HG03025 (cell line): ENCODE measurements around the gene CTXND1.

ENCODE experiments used
- ATAC-seq: cut with Tn5 transposase; IDR thresholded peaks from one replicate; pipeline ENCODE4 v1.9.1; 2021; ENCODE audit warnings: mild to moderate bottlenecking, moderate library complexity; ENCODE audit not compliant: unreplicated experiment, low FRiP score

CTXND1 gene

GRCh38 chr15:80184554-80184953 is 67.5 kb downstream of the CTXND1 start:
- ATAC-seq, result no peak

- ATAC-seq, result no peak
Observed at GRCh38 chr15:80183886-80184285, 68.1 kb downstream of the CTXND1 start.

GRCh38 chr15:80183306-80183705 is 68.7 kb downstream of the CTXND1 start:
- ATAC-seq, result no peak

- no peak for ATAC-seq
Observed at GRCh38 chr15:80182611-80183261, 69.3 kb downstream of the CTXND1 start.

- ATAC-seq, result no peak
Observed at GRCh38 chr15:80180986-80181385, 71.0 kb downstream of the CTXND1 start.

GRCh38 chr15:80180468-80180867 is 71.5 kb downstream of the CTXND1 start:
- ATAC-seq, result no peak

GRCh38 chr15:80179935-80180334 is 72.1 kb downstream of the CTXND1 start:
- ATAC-seq, result no peak

GRCh38 chr15:80179025-80179759 is 72.8 kb downstream of the CTXND1 start:
- no peak for ATAC-seq

- no peak for ATAC-seq
Observed at GRCh38 chr15:80177156-80177555, 74.9 kb downstream of the CTXND1 start.

- ATAC-seq, result no peak
Observed at GRCh38 chr15:80176443-80176842, 75.6 kb downstream of the CTXND1 start.

GRCh38 chr15:80175436-80175835 is 76.6 kb downstream of the CTXND1 start:
- ATAC-seq, result no peak

- no peak for ATAC-seq
Observed at GRCh38 chr15:80174017-80174746, 77.8 kb downstream of the CTXND1 start.

- no peak for ATAC-seq
Observed at GRCh38 chr15:80173022-80173759, 78.8 kb downstream of the CTXND1 start.

- no peak for ATAC-seq
Observed at GRCh38 chr15:80172401-80172800, 79.6 kb downstream of the CTXND1 start.

GRCh38 chr15:80171787-80172186 is 80.2 kb downstream of the CTXND1 start:
- ATAC-seq, result no peak

GRCh38 chr15:80170596-80170995 is 81.4 kb downstream of the CTXND1 start:
- no peak for ATAC-seq

GRCh38 chr15:80169768-80170357 is 82.2 kb downstream of the CTXND1 start:
- ATAC-seq, result no peak

- no peak for ATAC-seq
Observed at GRCh38 chr15:80168421-80168820, 83.6 kb downstream of the CTXND1 start.

- no peak for ATAC-seq
Observed at GRCh38 chr15:80167936-80168335, 84.1 kb downstream of the CTXND1 start.

- ATAC-seq, result no peak
Observed at GRCh38 chr15:80163897-80164296, 88.1 kb downstream of the CTXND1 start.
